HepG2 (cell line): Measurements from ENCODE around the gene FSD1. TPM values are rescaled to one million over a fixed set of nuclear protein-coding genes. Genes with fewer than 3 reads are reported as not detected.
A peak's percentile ranks its signal among the peaks of the same experiment; 100 is the strongest.

Source experiments
- ATAC-seq: fragments of 200-7000 bp; cut with Tn5 transposase; 3 replicates; pipeline ENCODE4 v1.9.1; 2020; ENCODE audit warnings: mild to moderate bottlenecking, moderate library complexity
- BruUV-seq: library from RNA; stranded (reverse); fragments of 400-500 nt; replicated peaks from 2 replicates; lab custom pipeline; 2021; lab: Mats Ljungman, UMichigan
- CTCF ChIA-PET: fragments of 300-600 bp; formaldehyde crosslinking; extraction: SDS; loops from one replicate; lab custom pipeline; 2021; ENCODE audit warnings: low total read pairs, inconsistent platforms, low intra/inter-chr PET ratio; lab: Yijun Ruan, JAX
- POLR2A ChIA-PET: fragments of 350-600 bp; sonication (Branson Sonifier 250); formaldehyde crosslinking; loops from one replicate; lab custom pipeline; 2020; ENCODE audit warnings: antibody characterized with exemption, inconsistent platforms; lab: Yijun Ruan, JAX
- DNase-seq: peaks from one replicate; pipeline ENCODE4 v3.0.0-alpha.2; 2015; ENCODE audit warnings: low spot score
- FAIRE-seq: peaks from 3 replicates; lab custom pipeline; 2011; peaks lifted over from hg19 to GRCh38; lab: Jason Lieb, UNC
- H2AFZ ChIP-seq: one replicate; pipeline ENCODE4 v1.6.1; 2011; ENCODE audit warnings: low read length, inconsistent platforms
- H3K27ac ChIP-seq: fragments of 300-600 bp; 3 replicates; pipeline ENCODE4 v1.8.0; 2011; ENCODE audit warnings: mixed run types, mild to moderate bottlenecking, mixed read lengths, low read length, inconsistent platforms; ENCODE audit not compliant: insufficient read depth; ENCODE audit errors: extremely low read length
- H3K27me3 ChIP-seq, 2 experiments: fragments of 200-600 bp in 1 of 2; 2 replicates in 1 of 2; 3 replicates in 1 of 2; pipeline versions ENCODE4 v1.6.0 to v1.8.0; 2011; ENCODE audit warnings: low read length in 2 of 2, mild to moderate bottlenecking in 2 of 2, moderate library complexity in 2 of 2, inconsistent platforms in 1 of 2; ENCODE audit not compliant: insufficient read depth in 2 of 2, control insufficient read depth in 1 of 2
- H3K36me3 ChIP-seq, 2 experiments: fragments of 200-600 bp in 1 of 2; replicated peaks in 1 of 2; 2 replicates in 1 of 2; 3 replicates in 1 of 2; pipeline versions ENCODE4 v1.5.1 to v1.8.0; 2011; ENCODE audit warnings: low read length in 2 of 2, inconsistent platforms in 1 of 2; ENCODE audit not compliant: insufficient read depth in 2 of 2, control insufficient read depth in 1 of 2
- H3K4me1 ChIP-seq: 2 replicates; pipeline ENCODE4 v1.5.1; 2012; ENCODE audit warnings: low read length, inconsistent platforms; ENCODE audit not compliant: insufficient read depth
- H3K4me2 ChIP-seq: 2 replicates; pipeline ENCODE4 v1.6.0; 2011; ENCODE audit warnings: low read depth, low read length, inconsistent platforms
- H3K4me3 ChIP-seq, 3 experiments: fragments of 200-600 bp in 1 of 3; sonication (generic), shearing (Covaris generic) in 1 of 3; replicated peaks in 1 of 3; 2 replicates each; pipeline ENCODE4 v1.5.1; 2011 to 2016; ENCODE audit warnings: low read length in 3 of 3, inconsistent platforms in 2 of 3, low read depth in 2 of 3, mild to moderate bottlenecking in 2 of 3, control low read depth in 1 of 3, mixed read lengths in 1 of 3; ENCODE audit not compliant: insufficient read depth in 1 of 3
- H3K79me2 ChIP-seq: one replicate; pipeline ENCODE4 v1.6.1; 2011; ENCODE audit warnings: low read length, inconsistent platforms; ENCODE audit not compliant: insufficient read depth
- H3K9ac ChIP-seq: 2 replicates; pipeline ENCODE4 v1.6.0; 2011; ENCODE audit warnings: mild to moderate bottlenecking, low read depth, low read length, inconsistent platforms; ENCODE audit not compliant: insufficient read depth
- H3K9me3 ChIP-seq: 2 replicates; pipeline ENCODE4 v1.5.1; 2012; ENCODE audit warnings: mild to moderate bottlenecking, low read length
- H4K20me1 ChIP-seq: 2 replicates; pipeline ENCODE4 v1.6.0; 2011; ENCODE audit warnings: inconsistent platforms, mild to moderate bottlenecking, low read length, moderate library complexity; ENCODE audit not compliant: insufficient read depth
- DNMT1 ChIP-seq: sonication (generic); formaldehyde crosslinking; IDR thresholded peaks from 2 replicates; pipeline ENCODE4 v1.5.1; 2020; ENCODE audit warnings: mild to moderate bottlenecking, missing genetic modification reagents
- MAF1 ChIP-seq: sonication (generic); formaldehyde crosslinking; IDR thresholded peaks from 2 replicates; pipeline ENCODE4 v1.5.0; 2020; ENCODE audit warnings: missing genetic modification reagents, borderline replicate concordance
- MIER3 ChIP-seq: IDR thresholded peaks from 2 replicates; pipeline ENCODE4 v1.6.1; 2016; ENCODE audit warnings: missing compliant biosample characterization, borderline replicate concordance
- POGZ ChIP-seq: sonication (generic); formaldehyde crosslinking; IDR thresholded peaks from 2 replicates; pipeline ENCODE4 v1.4.0; 2020; ENCODE audit warnings: mild to moderate bottlenecking, missing genetic modification reagents
- RBFOX2 ChIP-seq: fragments of 200-400 bp; formaldehyde crosslinking; IDR thresholded peaks from 2 replicates; pipeline ENCODE4 v1.6.1; 2017; ENCODE audit warnings: low read depth, mild to moderate bottlenecking, low read length
- XRCC5 ChIP-seq: fragments of 200-400 bp; formaldehyde crosslinking; optimal IDR thresholded peaks from 2 replicates; pipeline ENCODE3; 2017; ENCODE audit warnings: mild to moderate bottlenecking, low read length
- ZFP36 ChIP-seq: fragments of 150-350 bp; IDR thresholded peaks from 2 replicates; pipeline ENCODE4 v1.6.1; 2018; ENCODE audit warnings: borderline replicate concordance, low read length, low read depth; ENCODE audit not compliant: partially characterized antibody
- ZMYM3 ChIP-seq: sonication (generic); formaldehyde crosslinking; IDR thresholded peaks from 2 replicates; pipeline ENCODE4 v1.5.1; 2020; ENCODE audit warnings: mild to moderate bottlenecking, missing genetic modification reagents
- ZNF329 ChIP-seq: sonication (generic); formaldehyde crosslinking; IDR thresholded peaks from 2 replicates; pipeline ENCODE4 v1.9.0; 2021; ENCODE audit warnings: low read depth, mild to moderate bottlenecking, missing genetic modification reagents
- ZNF629 ChIP-seq: sonication (generic); formaldehyde crosslinking; conservative IDR thresholded peaks from 2 replicates; pipeline ENCODE4 v1.5.0; 2020; ENCODE audit warnings: missing genetic modification reagents
- ZNF672 ChIP-seq: sonication (generic); formaldehyde crosslinking; IDR thresholded peaks from 2 replicates; pipeline ENCODE4 v1.8.1; 2022; ENCODE audit warnings: missing genetic modification reagents
- ZNF773 ChIP-seq: sonication (generic); formaldehyde crosslinking; IDR thresholded peaks from 2 replicates; pipeline ENCODE4 v1.4.0; 2020; ENCODE audit warnings: missing genetic modification reagents, borderline replicate concordance
- WGBS: methylation state at CpG from one replicate; pipeline ENCODE4 v1.1.6; 2017; ENCODE audit warnings: low lambda C conversion rate; 5-methylcytosine and 5-hydroxymethylcytosine counted together
- in situ Hi-C: cut with HindIII; loops from 2 replicates; pipeline ENCODE4 v1.10.0; 2017; ENCODE audit warnings: low pct_unique_long_range_greater_than_20kb; ENCODE audit not compliant: extremely low pct_ligation_motif_present
- intact Hi-C: fragments of 100-400 bp; cut with micrococcal nuclease; formaldehyde crosslinking; loops from one replicate; pipeline ENCODE4 v1.10.0; 2022; ENCODE audit not compliant: unreplicated experiment
- polyA plus RNA-seq, 8 experiments: library from polyadenylated mRNA; depleted of rRNA in 3 of 8; stranded (reverse) in 7 of 8; unstranded in 1 of 8; fragments of >200 nt; fragmentation: Illumina TruSeq in 4 of 8; extraction: Trizol in 4 of 8; gene quantifications; 2 replicates each; pipeline versions ENCODE4 v1.2.1 to v1.2.3, GENCODE V29; 2011 to 2016; ENCODE audit warnings: low read depth in 4 of 8, missing spikeins in 1 of 8, mixed read lengths in 1 of 8; ENCODE audit not compliant: insufficient read depth in 1 of 8
- total RNA-seq, 5 experiments: library from RNA; depleted of rRNA; stranded (reverse); fragments of >200 nt; fragmentation: Illumina TruSeq; extraction: Trizol; gene quantifications; 2 replicates each; pipeline ENCODE4 v1.2.3, GENCODE V29; 2016; ENCODE audit warnings: low read depth in 1 of 5
- TF ChIP-seq, protein P1 (sequence below): sonication (generic); formaldehyde crosslinking; conservative IDR thresholded peaks from 2 replicates; pipeline ENCODE4 v1.8.0; 2022; ENCODE audit warnings: low read depth, missing genetic modification reagents

The FSD1 gene
- total and polyA plus RNA-seq, 2 of the 13 experiments (the other 11 are each of a cell fraction or from before 2014, with no cell fraction given): 0.29 to 0.66 TPM

- no peak for ATAC-seq
- BruUV-seq: no TSS peak
- in situ Hi-C loops (loop anchor here (5.0 kb wide), 1 partner anchor 83 kb away; no protein-coding TSS in a partner anchor), intact Hi-C loops (no loop called here)
- Histone ChIP-seq H3K79me2 (no peaks in the 10 kb centered on the region), H2AFZ (no peak overlapping the region), H3K4me2 (no peak overlapping the region), H3K9ac (no peak overlapping the region), H3K27me3 (no peaks in the 10 kb centered on the region), H3K27ac (no peak overlapping the region), H3K4me3 (no peak overlapping the region), H3K36me3 (0 out of 5 replicates have a peak, but pooled peaks cover 0 to 7% of the 10 kb centered on the region in 2 experiments), H3K4me1 (peaks cover 8% of the 10 kb centered on the region), H3K9me3 (no peaks in the 10 kb centered on the region), H4K20me1 (no peaks in the 10 kb centered on the region)
- DNase-seq: no peak
- TF ChIP-seq ZMYM3: peak; percentile 58; the same call in 1 of the 2 replicates
- TF ChIP-seq ZFP36: no peak
- TF ChIP-seq RBFOX2: no peak
- TF ChIP-seq ZNF773 (CRISPR knock-in tag): no peak
- TF ChIP-seq ZNF629 (CRISPR knock-in tag): no peak
- no peak for TF ChIP-seq MIER3 (CRISPR knock-in tag)
- TF ChIP-seq ZNF329: no peak
- TF ChIP-seq MAF1 (CRISPR knock-in tag): no peak
- POLR2A ChIA-PET: no interaction called here
- 90% methylated on average over 8 of the region's 8 CpGs for WGBS
- CTCF ChIA-PET: interaction anchor here (1.6 kb wide), 1 partner anchor 83 kb away, joined by 3 read pairs; no protein-coding TSS in a partner anchor
- FAIRE-seq: no peak
Observed at GRCh38 chr19:4350111-4350510, 45.7 kb downstream of the FSD1 start.

GRCh38 chr19:4350726-4351125, 46.3 kb downstream of the FSD1 start:
- Histone ChIP-seq H3K4me2 (no peak overlapping the region), H3K9me3 (no peaks in the 10 kb centered on the region), H3K4me3 (no peak overlapping the region), H2AFZ (no peak overlapping the region), H3K79me2 (no peaks in the 10 kb centered on the region), H3K27me3 (no peaks in the 10 kb centered on the region), H3K9ac (no peak overlapping the region), H3K27ac (no peak overlapping the region), H3K36me3 (0 out of 5 replicates have a peak, but pooled peaks cover 0 to 7% of the 10 kb centered on the region in 2 experiments), H3K4me1 (peaks cover 2% of the 10 kb centered on the region; the same call in 1 of the 2 replicates), H4K20me1 (no peaks in the 10 kb centered on the region)
- FAIRE-seq (no peak), DNase-seq (no peak), ATAC-seq (no peak)
- WGBS: 95% methylated on average over 8 of the region's 9 CpGs
- in situ Hi-C loops (loop anchor here (5.0 kb wide), 1 partner anchor 83 kb away; no protein-coding TSS in a partner anchor), intact Hi-C loops (no loop called here)
- CTCF ChIA-PET: interaction anchor here (1.6 kb wide), 1 partner anchor 84 kb away, joined by 3 read pairs; no protein-coding TSS in a partner anchor
- POLR2A ChIA-PET: no interaction called here
- BruUV-seq: no TSS peak
- TF ChIP-seq, protein P1, sequence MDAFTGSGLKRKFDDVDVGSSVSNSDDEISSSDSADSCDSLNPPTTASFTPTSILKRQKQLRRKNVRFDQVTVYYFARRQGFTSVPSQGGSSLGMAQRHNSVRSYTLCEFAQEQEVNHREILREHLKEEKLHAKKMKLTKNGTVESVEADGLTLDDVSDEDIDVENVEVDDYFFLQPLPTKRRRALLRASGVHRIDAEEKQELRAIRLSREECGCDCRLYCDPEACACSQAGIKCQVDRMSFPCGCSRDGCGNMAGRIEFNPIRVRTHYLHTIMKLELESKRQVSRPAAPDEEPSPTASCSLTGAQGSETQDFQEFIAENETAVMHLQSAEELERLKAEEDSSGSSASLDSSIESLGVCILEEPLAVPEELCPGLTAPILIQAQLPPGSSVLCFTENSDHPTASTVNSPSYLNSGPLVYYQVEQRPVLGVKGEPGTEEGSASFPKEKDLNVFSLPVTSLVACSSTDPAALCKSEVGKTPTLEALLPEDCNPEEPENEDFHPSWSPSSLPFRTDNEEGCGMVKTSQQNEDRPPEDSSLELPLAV (CRISPR knock-in tag): no peak
- no peak for TF ChIP-seq XRCC5
- TF ChIP-seq ZNF672 (CRISPR knock-in tag): no peak
- no peak for TF ChIP-seq DNMT1 (CRISPR knock-in tag)
- TF ChIP-seq POGZ (CRISPR knock-in tag): no peak
